Measurements from ENCODE around the gene ATAD5.
"Not testable (repeated sequence)": the region's sequence is repeated elsewhere in the genome, so short reads cannot be mapped to it uniquely, and the experiment has no call there.

The ATAD5 gene

GRCh38 chr17:30910151-30910550 lies 78.4 kb downstream of the ATAD5 start:
- not testable (repeated sequence) for DNase-seq (ENCODE audit: low read depth)

GRCh38 chr17:30913955-30914354 lies 82.2 kb downstream of the ATAD5 start:
- DNase-seq (ENCODE audit: low read depth), result no peak

GRCh38 chr17:30915833-30916611 lies 84.3 kb downstream of the ATAD5 start:
- DNase-seq (ENCODE audit: low read depth), result no peak

DNA sequence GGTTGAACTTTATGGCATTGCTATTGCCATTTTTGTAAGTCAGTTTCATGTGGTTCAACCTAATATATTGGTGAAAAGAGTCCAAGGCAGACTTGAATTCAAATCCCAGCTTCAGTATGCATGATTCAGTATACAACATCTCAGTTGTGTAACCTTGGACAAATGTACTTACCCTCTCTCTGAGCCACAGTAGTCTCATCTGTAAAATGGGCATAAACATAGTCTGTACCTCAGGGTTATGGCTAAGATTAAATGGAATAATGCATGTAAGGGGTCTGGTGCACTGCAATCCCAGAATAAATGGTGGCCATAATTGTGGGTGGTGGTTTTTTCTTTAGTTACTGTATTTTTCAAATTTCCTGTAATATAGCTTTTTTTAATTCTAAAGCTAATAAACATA lies 85.3 kb downstream of the ATAD5 start:
- DNase-seq (ENCODE audit: low read depth), result no peak

GRCh38 chr17:30920282-30920681 lies 88.5 kb downstream of the ATAD5 start:
- no peak for DNase-seq (ENCODE audit: low read depth)

GRCh38 chr17:30920683-30921543 lies 89.1 kb downstream of the ATAD5 start:
- no peak for DNase-seq (ENCODE audit: low read depth)

DNA sequence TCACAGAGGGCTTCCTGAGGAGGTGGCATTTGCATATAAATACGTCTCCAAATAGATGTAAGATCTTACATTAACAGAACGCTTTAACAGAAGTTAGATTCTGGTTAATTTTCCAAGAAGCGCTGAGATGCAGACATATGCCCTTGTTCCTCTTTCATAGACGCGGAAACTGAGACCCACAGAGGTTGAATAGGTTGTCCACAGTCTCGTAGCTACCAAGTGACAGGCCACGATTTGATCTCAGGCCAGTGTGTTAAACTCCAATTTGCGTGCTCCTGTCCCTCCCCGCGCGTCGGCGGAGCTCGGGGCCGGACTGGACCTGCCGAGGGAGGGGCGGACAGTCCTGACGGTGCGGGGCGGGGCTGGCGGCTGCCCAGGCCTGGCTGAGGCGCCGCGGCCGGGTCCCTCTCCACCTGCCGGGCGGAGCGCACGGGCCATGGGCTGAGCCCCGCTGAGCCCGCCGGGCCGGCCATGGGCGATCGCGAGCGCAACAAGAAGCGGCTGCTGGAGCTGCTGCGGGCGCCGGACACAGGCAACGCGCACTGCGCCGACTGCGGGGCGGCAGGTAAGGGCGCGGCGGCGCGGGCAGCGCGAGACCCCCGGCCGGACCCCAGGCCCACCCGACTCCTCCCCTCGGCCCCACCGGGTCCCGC lies 89.9 kb downstream of the ATAD5 start, which contains the start of gene ADAP2:
TSS of gene ADAP2 (plus strand) at position 402 of the 653 bp plus-strand sequence. CDS start at position 472, 70 bp downstream.
- no peak for DNase-seq (ENCODE audit: low read depth)

DNA sequence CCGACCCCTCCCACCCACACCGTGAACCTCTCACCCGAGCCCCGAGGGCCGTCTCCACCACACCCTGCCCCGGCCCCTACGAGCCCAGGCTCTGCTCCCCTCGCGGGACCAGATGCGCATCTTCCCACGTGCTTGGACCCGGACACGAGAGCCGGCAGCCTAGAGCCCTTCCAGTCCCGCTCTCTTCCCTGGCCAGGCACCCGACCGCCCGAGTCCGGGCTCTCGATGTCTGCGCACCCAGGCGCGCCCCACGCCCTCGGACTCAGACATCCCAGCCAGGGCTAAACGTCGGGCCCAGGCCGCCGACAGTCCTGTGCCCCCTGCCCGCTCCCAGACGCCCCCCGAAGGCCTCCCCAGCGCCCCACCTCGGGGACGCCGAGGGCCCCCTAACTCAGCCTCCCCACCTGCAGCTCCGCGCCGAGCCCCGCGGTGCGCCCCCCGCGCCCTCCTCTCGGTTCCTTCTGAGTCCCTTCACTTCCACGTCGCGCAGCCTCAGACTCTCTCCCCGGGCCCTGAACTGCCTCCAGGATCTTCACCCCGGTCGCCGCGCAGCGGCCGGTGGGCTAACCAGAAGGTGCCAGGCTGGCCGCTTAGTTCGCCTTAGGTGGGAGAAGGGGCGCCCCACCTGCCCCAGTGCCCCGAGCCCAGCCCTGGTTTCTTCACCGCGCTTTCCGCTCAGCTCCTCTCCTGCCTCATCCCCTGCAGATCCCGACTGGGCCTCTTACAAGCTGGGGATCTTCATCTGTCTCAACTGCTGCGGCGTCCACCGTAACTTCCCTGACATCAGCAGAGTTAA lies 90.7 kb downstream of the ATAD5 start:
- DNase-seq (ENCODE audit: low read depth), result no peak

GRCh38 chr17:30924341-30924740 lies 92.6 kb downstream of the ATAD5 start:
- DNase-seq (ENCODE audit: low read depth), result no peak

GRCh38 chr17:30926516-30926915 lies 94.8 kb downstream of the ATAD5 start:
- DNase-seq (ENCODE audit: low read depth), result no peak

DNA sequence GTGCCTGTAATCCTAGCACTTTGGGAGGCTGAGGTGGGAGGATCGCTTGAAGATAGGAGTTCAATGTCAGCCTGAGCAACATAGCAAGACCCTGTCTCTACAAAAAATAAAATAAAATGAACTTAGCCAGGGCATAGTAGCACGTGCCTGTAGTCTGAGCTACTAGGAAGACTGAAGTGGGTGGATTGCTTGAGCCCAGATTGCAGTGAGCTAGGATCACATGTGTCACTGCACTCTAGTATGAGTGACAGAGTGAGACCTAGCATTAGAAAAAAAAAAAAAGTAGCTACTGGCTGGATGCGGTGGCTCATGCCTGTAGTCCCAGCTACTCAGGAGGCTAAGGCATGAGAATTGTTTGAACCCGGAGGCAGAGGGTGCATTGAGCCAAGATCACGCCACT lies 96.0 kb downstream of the ATAD5 start:
- DNase-seq (ENCODE audit: low read depth), result no peak

GRCh38 chr17:30928584-30928983 lies 96.8 kb downstream of the ATAD5 start:
- no peak for DNase-seq (ENCODE audit: low read depth)

DNA sequence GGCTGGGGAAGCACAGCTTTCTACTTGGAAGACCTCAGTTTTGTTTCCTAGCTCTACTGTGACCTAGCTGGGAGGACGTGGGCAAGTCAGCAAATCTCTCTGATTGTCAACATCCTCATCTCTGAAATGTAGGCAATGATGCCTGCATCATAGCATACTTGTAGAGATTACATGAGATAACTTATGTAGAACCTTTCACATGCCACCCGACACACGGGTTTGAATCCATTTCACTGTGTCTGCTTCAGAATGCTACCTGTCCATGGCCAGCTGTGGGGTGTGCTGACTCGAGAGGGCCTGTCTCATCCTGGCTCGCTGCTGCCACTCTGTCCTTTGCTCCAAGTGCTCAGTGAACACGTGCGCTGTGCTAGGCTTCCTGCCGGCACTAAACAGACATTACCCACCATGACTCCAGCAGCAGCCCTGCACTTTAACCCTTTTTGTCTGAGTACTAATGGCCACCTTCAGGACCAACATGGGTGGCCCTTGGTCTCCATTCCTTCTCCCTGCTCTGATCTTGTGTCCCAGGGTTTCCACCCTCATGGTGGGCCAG lies 97.4 kb downstream of the ATAD5 start:
- no peak for DNase-seq (ENCODE audit: low read depth)

DNA sequence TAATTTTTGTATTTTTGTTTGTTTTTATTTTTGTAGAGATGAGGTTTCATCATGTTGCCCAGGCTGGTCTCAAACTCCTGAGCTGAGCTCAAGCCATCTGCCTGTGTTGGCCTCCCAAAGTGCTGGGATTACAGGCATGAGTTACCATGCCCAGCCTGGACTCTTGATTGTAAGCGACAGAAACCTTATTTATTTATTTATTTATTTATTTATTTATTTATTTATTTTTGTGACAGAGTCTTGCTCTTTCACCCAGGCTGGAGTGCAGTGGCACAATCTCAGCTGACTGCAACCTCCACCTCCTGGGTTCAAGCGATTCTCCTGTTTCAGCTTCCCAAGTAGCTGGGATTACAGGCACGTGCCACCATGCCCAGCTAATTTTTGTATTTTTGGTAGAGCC lies 98.1 kb downstream of the ATAD5 start:
- DNase-seq (ENCODE audit: low read depth), result not testable (repeated sequence)

DNA sequence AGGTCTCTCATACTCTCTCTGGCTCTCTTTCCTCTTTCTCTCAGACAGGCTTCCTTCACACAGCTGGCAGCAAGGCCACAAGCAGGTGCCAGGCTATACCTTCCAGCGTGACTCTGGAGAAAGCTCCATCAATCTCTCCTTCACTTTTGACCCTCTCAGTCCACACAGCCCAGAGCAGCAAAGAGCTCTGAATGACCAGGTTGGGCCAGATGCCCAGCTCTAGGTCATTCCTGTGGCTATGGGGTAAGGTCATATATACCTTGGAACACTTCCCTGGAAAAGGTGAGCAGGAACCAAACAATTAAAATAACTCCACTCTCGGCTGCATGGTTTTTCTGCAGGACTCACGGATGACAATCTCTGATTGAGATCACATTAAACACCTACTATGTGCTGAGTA lies 98.7 kb downstream of the ATAD5 start:
- no peak for DNase-seq (ENCODE audit: low read depth)

- not testable (repeated sequence) for DNase-seq (ENCODE audit: low read depth)
Observed at GRCh38 chr17:30931582-30931981, 99.8 kb downstream of the ATAD5 start.

DNA sequence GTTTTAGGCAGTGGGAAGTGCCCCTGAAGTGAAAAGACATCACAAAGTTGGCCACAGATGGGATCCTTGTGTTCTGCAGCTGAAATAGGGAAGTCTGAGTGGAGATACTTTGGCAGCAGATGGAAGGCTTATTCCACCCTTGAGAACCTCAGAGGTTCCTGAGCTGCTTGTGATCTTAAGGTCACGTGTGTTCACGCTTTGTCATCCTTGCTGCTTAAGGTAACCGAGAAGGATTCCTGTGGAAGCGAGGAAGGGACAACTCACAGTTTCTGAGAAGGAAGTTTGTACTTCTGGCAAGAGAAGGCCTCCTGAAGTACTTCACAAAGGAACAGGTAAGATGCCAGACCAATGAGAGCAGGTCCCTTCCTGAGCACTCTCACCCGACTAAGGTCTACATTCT lies 102.2 kb downstream of the ATAD5 start:
- no peak for DNase-seq (ENCODE audit: low read depth)

GRCh38 chr17:30939051-30939689 lies 107.4 kb downstream of the ATAD5 start:
- DNase-seq (ENCODE audit: low read depth), result no peak

GRCh38 chr17:30942308-30943079 lies 110.7 kb downstream of the ATAD5 start:
- DNase-seq (ENCODE audit: low read depth), result no peak
